OCI-LY7 (cell line): ENCODE results near the gene CD248.

Source experiments
- CTCF ChIP-seq: fragments of 200-600 bp; sonication (generic); conservative IDR thresholded peaks from 2 replicates; pipeline ENCODE4 v1.5.1; 2014; ENCODE audit warnings: mild to moderate bottlenecking, antibody characterized with exemption, low read length, moderate library complexity, mixed read lengths
- EZH2phosphoT487 ChIP-seq: fragments of 200-600 bp; sonication (generic); IDR thresholded peaks from 2 replicates; pipeline ENCODE4 v1.6.1; 2018; ENCODE audit warnings: low read depth, borderline replicate concordance, mild to moderate bottlenecking, mixed run types, antibody characterized with exemption, low read length, moderate library complexity, mixed read lengths

DNA sequence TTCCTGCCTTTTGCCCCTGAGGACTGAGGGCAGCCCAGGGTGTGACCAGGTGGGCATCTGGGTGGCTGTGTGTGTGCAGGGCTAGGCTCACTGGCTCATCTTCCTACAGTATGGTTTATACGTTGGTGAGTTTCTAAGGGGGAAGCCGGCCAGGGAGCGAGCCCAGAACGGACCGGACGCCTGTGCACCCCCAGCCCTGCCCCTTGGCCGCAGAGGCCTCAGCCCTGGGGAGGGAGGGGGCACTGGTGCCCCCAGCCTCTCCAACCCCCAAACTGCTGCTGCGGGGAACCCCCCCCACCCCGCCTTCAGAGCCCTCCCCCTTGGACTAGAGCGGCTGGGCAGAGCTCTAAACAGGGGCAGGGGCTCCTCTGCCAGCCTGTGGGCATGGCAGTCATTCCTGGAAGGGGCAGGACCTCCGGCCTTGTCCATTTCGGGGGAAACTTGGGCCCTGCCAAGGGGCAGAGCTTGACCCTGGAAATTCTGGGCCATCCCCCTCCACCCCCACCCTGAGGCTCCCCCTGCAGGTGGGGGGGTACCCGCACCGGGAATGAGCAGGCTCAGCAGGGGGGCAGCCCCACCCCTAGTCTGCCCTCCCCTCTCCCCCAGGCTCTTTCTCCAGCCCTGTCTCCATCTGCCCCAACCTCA, 33.3 kb downstream of the CD248 start:
- peak; percentile 43 for TF ChIP-seq CTCF
- TF ChIP-seq EZH2phosphoT487 = no peak
